ENCODE data around the gene PF4V1. TPM values are rescaled to one million over a fixed set of nuclear protein-coding genes. Genes with fewer than 3 reads are reported as not detected.

Gene PF4V1
- total and polyA plus RNA-seq, 10 donors: 0.67 to 12.3 (median 2.3) TPM

DNA sequence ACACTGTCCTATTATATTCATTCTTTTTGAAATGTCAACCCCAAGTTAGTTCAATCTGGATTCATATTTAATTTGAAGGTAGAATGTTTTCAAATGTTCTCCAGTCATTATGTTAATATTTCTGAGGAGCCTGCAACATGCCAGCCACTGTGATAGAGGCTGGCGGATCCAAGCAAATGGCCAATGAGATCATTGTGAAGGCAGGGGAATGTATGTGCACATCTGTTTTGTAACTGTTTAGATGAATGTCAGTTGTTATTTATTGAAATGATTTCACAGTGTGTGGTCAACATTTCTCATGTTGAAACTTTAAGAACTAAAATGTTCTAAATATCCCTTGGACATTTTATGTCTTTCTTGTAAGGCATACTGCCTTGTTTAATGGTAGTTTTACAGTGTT is 17.7 kb downstream of the PF4V1 start:
- peak overlapping the region; percentile 26 to 70 (median 42) for H3K4me3 ChIP-seq
- no peaks in the 10 kb centered on the region for H3K36me3 ChIP-seq
- intact Hi-C loops (cut with DNase I; ENCODE audit: low total_unique reads): no loop called here
- peaks cover 0 to 32% (median 9%) of the 10 kb centered on the region in 7 donors for H3K27me3 ChIP-seq (replicated peaks in 1 of 7)
- H3K27ac ChIP-seq: peak overlapping the region in 7 of 8 donors; percentile 67 to 96 (median 84)
- no peak for DNase-seq
- peaks cover 0 to 63% (median 3%) of the 10 kb centered on the region in 6 donors for H3K4me1 ChIP-seq
- WGBS, 5 donors: 50 to 85% (median 79%) methylated on average over 1 of the region's 1 CpG
- H3K9me3 ChIP-seq: no peaks in the 10 kb centered on the region
- TF ChIP-seq POLR2A (IDR thresholded peaks at IDR 0.05): no peak
- TF ChIP-seq, protein P1, sequence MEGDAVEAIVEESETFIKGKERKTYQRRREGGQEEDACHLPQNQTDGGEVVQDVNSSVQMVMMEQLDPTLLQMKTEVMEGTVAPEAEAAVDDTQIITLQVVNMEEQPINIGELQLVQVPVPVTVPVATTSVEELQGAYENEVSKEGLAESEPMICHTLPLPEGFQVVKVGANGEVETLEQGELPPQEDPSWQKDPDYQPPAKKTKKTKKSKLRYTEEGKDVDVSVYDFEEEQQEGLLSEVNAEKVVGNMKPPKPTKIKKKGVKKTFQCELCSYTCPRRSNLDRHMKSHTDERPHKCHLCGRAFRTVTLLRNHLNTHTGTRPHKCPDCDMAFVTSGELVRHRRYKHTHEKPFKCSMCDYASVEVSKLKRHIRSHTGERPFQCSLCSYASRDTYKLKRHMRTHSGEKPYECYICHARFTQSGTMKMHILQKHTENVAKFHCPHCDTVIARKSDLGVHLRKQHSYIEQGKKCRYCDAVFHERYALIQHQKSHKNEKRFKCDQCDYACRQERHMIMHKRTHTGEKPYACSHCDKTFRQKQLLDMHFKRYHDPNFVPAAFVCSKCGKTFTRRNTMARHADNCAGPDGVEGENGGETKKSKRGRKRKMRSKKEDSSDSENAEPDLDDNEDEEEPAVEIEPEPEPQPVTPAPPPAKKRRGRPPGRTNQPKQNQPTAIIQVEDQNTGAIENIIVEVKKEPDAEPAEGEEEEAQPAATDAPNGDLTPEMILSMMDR (IDR thresholded peaks at IDR 0.05 in 8 of 11, conservative IDR thresholded peaks at IDR 0.05 in 3 of 11): no peak
- peak in 1 of 3 donors; percentile 20 for TF ChIP-seq POLR2AphosphoS5 (IDR thresholded peaks at IDR 0.05)

DNA sequence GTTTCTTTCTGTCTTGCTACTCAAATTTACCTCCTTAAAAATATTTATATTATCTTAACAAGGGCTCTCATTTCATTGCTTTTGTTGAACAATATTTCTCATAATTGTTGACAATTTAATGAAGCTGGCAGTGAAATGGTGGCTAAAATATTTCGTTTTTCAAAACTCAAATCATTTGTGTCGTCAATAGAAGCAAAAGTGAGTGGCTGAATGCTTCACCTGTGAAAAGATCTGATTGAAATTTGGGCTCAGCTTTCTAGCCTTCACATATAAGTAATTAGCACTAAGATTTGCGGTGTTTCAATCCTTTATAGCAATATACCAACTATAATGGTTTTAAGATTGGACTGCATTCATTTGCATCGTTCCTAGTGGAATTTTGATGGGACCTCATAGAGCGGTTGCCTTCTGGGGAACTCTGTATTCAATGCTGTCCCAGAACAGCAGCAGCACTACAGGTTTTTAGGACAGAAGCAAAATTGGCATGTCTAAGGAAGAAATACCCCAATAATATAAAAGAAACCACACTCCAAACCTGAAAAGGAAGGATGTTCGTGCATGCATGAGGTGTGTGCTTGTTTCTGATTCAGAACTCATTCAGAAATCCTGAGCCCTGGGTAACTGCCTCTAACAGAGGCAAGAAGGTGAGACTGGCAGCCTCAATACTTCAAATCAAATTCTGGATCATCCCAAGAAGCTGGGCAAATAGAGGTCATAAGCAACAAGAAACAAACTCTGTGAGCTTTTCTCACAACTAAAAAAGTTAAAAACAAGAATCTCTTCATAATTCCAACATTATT is 18.6 kb downstream of the PF4V1 start:
- DNase-seq: no peak
- H3K4me1 ChIP-seq: peaks cover 0 to 55% (median 3%) of the 10 kb centered on the region in 6 donors
- TF ChIP-seq POLR2AphosphoS5 (IDR thresholded peaks at IDR 0.05) (no peak), POLR2A (IDR thresholded peaks at IDR 0.05) (no peak)
- TF ChIP-seq, protein P1 (IDR thresholded peaks at IDR 0.05 in 8 of 11, conservative IDR thresholded peaks at IDR 0.05 in 3 of 11): no peak
- H3K27me3 ChIP-seq (replicated peaks in 1 of 7): peaks cover 0 to 29% (median 9%) of the 10 kb centered on the region in 7 donors
- peak overlapping the region in 6 of 8 donors; percentile 11 to 70 (median 45) for H3K4me3 ChIP-seq
- H3K27ac ChIP-seq: peak overlapping the region in 7 of 8 donors; percentile 67 to 96 (median 84)
- intact Hi-C loops (cut with DNase I; ENCODE audit: low total_unique reads): no loop called here
- H3K9me3 ChIP-seq: no peaks in the 10 kb centered on the region
- 65 to 84% (median 77%) methylated on average over 6 of the region's 6 CpGs for WGBS, 5 donors
- no peaks in the 10 kb centered on the region for H3K36me3 ChIP-seq

DNA sequence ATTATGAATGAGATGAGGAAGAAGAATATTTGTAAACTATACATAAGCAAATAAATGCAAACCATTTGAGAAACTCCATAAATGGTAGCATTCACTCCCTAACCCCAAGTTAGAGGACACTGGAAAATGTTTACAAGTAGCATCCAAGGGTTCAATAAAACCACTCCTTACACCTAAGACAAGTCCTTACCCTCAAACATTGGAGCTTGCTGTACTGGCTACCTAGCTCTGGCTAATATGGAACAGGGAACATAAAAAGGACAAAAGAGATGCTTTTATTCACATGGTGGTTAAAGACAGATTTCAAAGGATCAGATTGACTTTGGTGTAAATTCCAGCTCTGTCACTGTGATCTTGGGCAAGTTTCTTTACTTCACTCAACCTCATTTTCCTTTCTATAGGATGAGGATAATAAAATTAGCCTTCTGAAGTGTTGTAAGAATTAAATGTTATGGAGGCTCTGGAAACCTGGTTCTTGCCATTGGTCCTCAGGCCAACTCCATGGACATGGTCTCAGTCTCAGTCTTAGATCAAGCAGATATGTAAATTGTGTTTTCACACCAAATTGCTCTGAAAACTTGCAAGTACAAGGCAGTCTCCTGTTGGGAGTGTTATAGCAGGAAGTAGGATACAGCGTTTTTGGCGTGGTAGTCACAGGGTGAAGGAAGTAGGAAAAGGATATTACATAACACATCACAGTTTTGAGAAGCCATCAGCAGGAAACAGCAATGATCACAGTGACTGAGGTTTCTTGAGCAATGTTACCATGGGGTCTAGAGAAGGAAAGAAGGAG is 19.4 kb downstream of the PF4V1 start:
- Histone ChIP-seq H3K27me3 (replicated peaks in 1 of 7) (peaks cover 0 to 29% (median 9%) of the 10 kb centered on the region in 7 donors), H3K4me3 (peak overlapping the region in 4 of 8 donors; percentile 39 to 70 (median 49)), H3K9me3 (no peaks in the 10 kb centered on the region), H3K27ac (peak overlapping the region in 7 of 8 donors; percentile 67 to 96 (median 84)), H3K4me1 (peaks cover 0 to 55% (median 3%) of the 10 kb centered on the region in 6 donors), H3K36me3 (no peaks in the 10 kb centered on the region)
- TF ChIP-seq, protein P1 (IDR thresholded peaks at IDR 0.05 in 8 of 11, conservative IDR thresholded peaks at IDR 0.05 in 3 of 11): no peak
- TF ChIP-seq POLR2AphosphoS5 (IDR thresholded peaks at IDR 0.05): peak in 1 of 3 donors; percentile 61
- no peak for DNase-seq
- intact Hi-C loops (cut with DNase I; ENCODE audit: low total_unique reads): no loop called here
- WGBS, 5 donors: 0 to 15% (median 5%) methylated on average over 2 of the region's 2 CpGs
